IMR-90 (cell line): ENCODE data around the gene CAGE1. TPM values are rescaled to one million over a fixed set of nuclear protein-coding genes. Genes with fewer than 3 reads are reported as not detected.
A peak's percentile ranks its signal among the peaks of the same experiment; 100 is the strongest.

Experiments used
- ATAC-seq: fragments of 200-7000 bp; cut with Tn5 transposase; 2 replicates; pipeline ENCODE4 v1.9.1; 2020; ENCODE audit warnings: low read depth, mild to moderate bottlenecking, moderate library complexity
- BruUV-seq: library from RNA; stranded (reverse); fragments of 400-500 nt; replicated peaks from 2 replicates; lab custom pipeline; 2021; lab: Mats Ljungman, UMichigan
- CTCF ChIA-PET: fragments of 300-600 bp; formaldehyde crosslinking; extraction: SDS; loops from one replicate; lab custom pipeline; 2021; ENCODE audit warnings: antibody characterized with exemption; lab: Yijun Ruan, JAX
- POLR2A ChIA-PET: fragments of 300-600 bp; sonication (Branson Sonifier 250); formaldehyde crosslinking; loops from one replicate; lab custom pipeline; 2022; ENCODE audit warnings: antibody characterized with exemption; ENCODE audit not compliant: unreplicated experiment; lab: Charles Lee
- DNase-seq: peaks from one replicate; pipeline ENCODE4 v3.0.0; 2013
- H2AFZ ChIP-seq: replicated peaks from 2 replicates; pipeline ENCODE3; 2013; ENCODE audit warnings: low read length, mild to moderate bottlenecking; ENCODE audit not compliant: poor library complexity
- H2AK5ac ChIP-seq: 2 replicates; pipeline ENCODE4 v1.6.1; 2013; ENCODE audit warnings: low read depth, low read length, inconsistent platforms
- H2AK9ac ChIP-seq: replicated peaks from 2 replicates; pipeline ENCODE3; 2013; ENCODE audit warnings: mild to moderate bottlenecking, low read depth, low read length, moderate library complexity; ENCODE audit not compliant: poor library complexity
- H2BK120ac ChIP-seq: 2 replicates; pipeline ENCODE4 v1.6.1; 2013; ENCODE audit warnings: low read depth, low read length, inconsistent platforms
- H2BK15ac ChIP-seq: 3 replicates; pipeline ENCODE4 v1.6.1; 2013; ENCODE audit warnings: low read depth, low read length, inconsistent platforms
- H2BK20ac ChIP-seq: 2 replicates; pipeline ENCODE4 v1.6.1; 2013; ENCODE audit warnings: low read depth, mild to moderate bottlenecking, inconsistent platforms, low read length, moderate library complexity
- H2BK5ac ChIP-seq: 2 replicates; pipeline ENCODE4 v1.6.1; 2013; ENCODE audit warnings: mild to moderate bottlenecking, low read depth, low read length, inconsistent platforms; ENCODE audit not compliant: poor library complexity, severe bottlenecking
- H3K14ac ChIP-seq: replicated peaks from 2 replicates; pipeline ENCODE4 v1.6.1; 2013; ENCODE audit warnings: low read depth, low read length, inconsistent platforms
- H3K18ac ChIP-seq: 2 replicates; pipeline ENCODE4 v1.6.1; 2013; ENCODE audit warnings: low read depth, low read length, control low read depth
- H3K23ac ChIP-seq: 2 replicates; pipeline ENCODE4 v1.6.1; 2013; ENCODE audit warnings: low read depth, low read length, inconsistent platforms
- H3K27ac ChIP-seq: 2 replicates; pipeline ENCODE4 v1.5.1; 2013; ENCODE audit warnings: mild to moderate bottlenecking, control low read depth, low read length; ENCODE audit not compliant: insufficient read depth
- H3K27me3 ChIP-seq: 2 replicates; pipeline ENCODE4 v1.6.1; 2013; ENCODE audit warnings: low read length; ENCODE audit not compliant: control insufficient read depth, insufficient read depth
- H3K36me3 ChIP-seq: 2 replicates; pipeline ENCODE4 v1.6.1; 2013; ENCODE audit warnings: low read length, mixed read lengths; ENCODE audit not compliant: control insufficient read depth, insufficient read depth
- H3K4ac ChIP-seq: 2 replicates; pipeline ENCODE4 v1.6.1; 2013; ENCODE audit warnings: low read depth, low read length, inconsistent platforms
- H3K4me1 ChIP-seq: 2 replicates; pipeline ENCODE4 v1.6.1; 2013; ENCODE audit warnings: low read length, mixed read lengths; ENCODE audit not compliant: control insufficient read depth, insufficient read depth
- H3K4me2 ChIP-seq: 2 replicates; pipeline ENCODE4 v1.6.1; 2013; ENCODE audit warnings: low read depth, mild to moderate bottlenecking, control low read depth, low read length, moderate library complexity
- H3K4me3 ChIP-seq: 2 replicates; pipeline ENCODE4 v1.5.1; 2013; ENCODE audit warnings: low read depth, mild to moderate bottlenecking, control low read depth, low read length, moderate library complexity; ENCODE audit not compliant: insufficient read depth
- H3K56ac ChIP-seq: 2 replicates; pipeline ENCODE4 v1.6.1; 2013; ENCODE audit warnings: low read length, inconsistent platforms; ENCODE audit not compliant: insufficient read depth; ENCODE audit errors: extremely low read depth
- H3K79me1 ChIP-seq, 2 experiments: 2 replicates each; pipeline ENCODE4 v1.6.1; 2013; ENCODE audit warnings: low read length in 2 of 2, inconsistent platforms in 1 of 2, low read depth in 1 of 2
- H3K9ac ChIP-seq: 2 replicates; pipeline ENCODE4 v1.6.1; 2013; ENCODE audit warnings: low read depth, low read length, control low read depth
- H3K9me1 ChIP-seq: 2 replicates; pipeline ENCODE4 v1.6.1; 2013; ENCODE audit warnings: low read length, inconsistent platforms; ENCODE audit not compliant: insufficient read depth
- H3K9me3 ChIP-seq: 2 replicates; pipeline ENCODE4 v1.6.1; 2013; ENCODE audit warnings: low read length; ENCODE audit not compliant: control insufficient read depth, insufficient read depth
- H4K20me1 ChIP-seq: 2 replicates; pipeline ENCODE4 v1.6.1; 2013; ENCODE audit warnings: low read length, inconsistent platforms; ENCODE audit not compliant: insufficient read depth
- H4K5ac ChIP-seq: 2 replicates; pipeline ENCODE4 v1.6.1; 2013; ENCODE audit warnings: mild to moderate bottlenecking, low read depth, low read length, control low read depth
- H4K8ac ChIP-seq, 2 experiments: 2 replicates each; pipeline ENCODE4 v1.6.1; 2013; ENCODE audit warnings: low read depth in 2 of 2, low read length in 2 of 2, control low read depth in 1 of 2, inconsistent platforms in 1 of 2
- H4K91ac ChIP-seq: 2 replicates; pipeline ENCODE4 v1.6.1; 2013; ENCODE audit warnings: low read depth, low read length, inconsistent platforms; ENCODE audit not compliant: insufficient read depth
- BHLHE40 ChIP-seq: fragments of 150-350 bp; IDR thresholded peaks from 2 replicates; pipeline ENCODE4 v1.6.1; 2016; ENCODE audit warnings: mild to moderate bottlenecking, low read depth, low read length
- CEBPB ChIP-seq: IDR thresholded peaks from 2 replicates; pipeline ENCODE4 v1.6.1; 2012; ENCODE audit warnings: low read depth, low read length, improper control_type of control experiment
- CHD1 ChIP-seq: IDR thresholded peaks from 2 replicates; pipeline ENCODE4 v1.6.1; 2012; ENCODE audit warnings: low read depth, low read length, improper control_type of control experiment
- ELK1 ChIP-seq: fragments of 150-350 bp; IDR thresholded peaks from 2 replicates; pipeline ENCODE4 v1.6.1; 2016; ENCODE audit warnings: low read depth, mild to moderate bottlenecking, low read length, moderate library complexity, borderline replicate concordance
- FOS ChIP-seq: fragments of 150-350 bp; IDR thresholded peaks from 2 replicates; pipeline ENCODE4 v1.6.1; 2016; ENCODE audit warnings: low read depth, low read length
- MAZ ChIP-seq: IDR thresholded peaks from 2 replicates; pipeline ENCODE4 v1.6.1; 2012; ENCODE audit warnings: low read depth, mild to moderate bottlenecking, low read length, improper control_type of control experiment, moderate library complexity, borderline replicate concordance
- MXI1 ChIP-seq: IDR thresholded peaks from 2 replicates; pipeline ENCODE4 v1.6.1; 2012; ENCODE audit warnings: low read depth, mild to moderate bottlenecking, low read length, moderate library complexity, borderline replicate concordance
- NFE2L2 ChIP-seq: fragments of 150-350 bp; IDR thresholded peaks from 2 replicates; pipeline ENCODE4 v1.6.1; 2016; ENCODE audit warnings: low read depth, mild to moderate bottlenecking, low read length
- POLR2A ChIP-seq: IDR thresholded peaks from 2 replicates; pipeline ENCODE4 v1.6.1; 2012; ENCODE audit warnings: mild to moderate bottlenecking, low read depth, low read length
- RAD21 ChIP-seq: IDR thresholded peaks from 2 replicates; pipeline ENCODE4 v1.6.1; 2012; ENCODE audit warnings: low read length, improper control_type of control experiment
- USF2 ChIP-seq: fragments of 150-350 bp; IDR thresholded peaks from 2 replicates; pipeline ENCODE4 v1.6.1; 2017; ENCODE audit warnings: mild to moderate bottlenecking, antibody characterized with exemption, low read length, low read depth
- WGBS, 2 experiments: methylation state at CpG; one replicate each; pipeline versions ENCODE4 v1.1.5 to v1.1.7; 2013; ENCODE audit warnings: missing lambda C conversion rate in 2 of 2; ENCODE audit not compliant: insufficient read length in 1 of 2; ENCODE audit errors: extremely low coverage in 2 of 2; 5-methylcytosine and 5-hydroxymethylcytosine counted together
- dilution Hi-C: fragments of 300-500 bp; cut with HindIII; formaldehyde crosslinking; loops from one replicate; pipeline ENCODE4 v1.14.3; 2018; ENCODE audit warnings: low sequenced_read_pairs; ENCODE audit not compliant: unreplicated experiment
- in situ Hi-C: fragments of 300-500 bp; cut with MboI; formaldehyde crosslinking; loops from 3 replicates; pipeline ENCODE4 v1.14.3; 2019; ENCODE audit warnings: low sequenced_read_pairs, inconsistent platforms, mixed read lengths
- intact Hi-C: fragments of 100-400 bp; cut with micrococcal nuclease; formaldehyde crosslinking; loops from 2 replicates; pipeline ENCODE4 v1.10.0; 2022
- polyA plus RNA-seq, 3 experiments: library from polyadenylated mRNA; depleted of rRNA; stranded (reverse); fragments of >200 nt; gene quantifications; 2 replicates each; pipeline ENCODE4 v1.2.3, GENCODE V29; 2012; ENCODE audit warnings: low replicate concordance in 1 of 3
- total RNA-seq: library from RNA; depleted of rRNA; stranded (reverse); fragments of >200 nt; gene quantifications from 2 replicates; pipeline ENCODE4 v1.2.3, GENCODE V29; 2012

CAGE1 gene
- total and polyA plus RNA-seq, 2 of the 4 experiments (the other 2 are of a cell fraction) = not detected

- TF ChIP-seq NFE2L2 = no peak
- no peak for TF ChIP-seq FOS
Measured at GRCh38 chr6:7313505-7314165, 75.9 kb downstream of the CAGE1 start (continued).

GRCh38 chr6:7312616-7313504 is 76.7 kb downstream of the CAGE1 start, which contains the start of gene SSR1:
SSR1 (minus strand) TSS chr6:7313199; CDS start chr6:7313120, 79 bp downstream.
- Histone ChIP-seq H3K4me2 (peak within 1 kb of the TSS; percentile 91), H2BK120ac (peak within 1 kb of the TSS; percentile 78; the same call in 1 of the 2 replicates), H2BK15ac (peak within 1 kb of the TSS; percentile 16; the same call in 1 of the 3 replicates), H3K14ac (peak within 1 kb of the TSS; percentile 98), H3K4me1 (peaks cover 3% of the 10 kb centered on the region), H3K36me3 (peaks cover 8% of the 10 kb centered on the region), H3K9me1 (no peaks in the 10 kb centered on the region), H2AK5ac (peak within 1 kb of the TSS; percentile 96), H2BK20ac (peak within 1 kb of the TSS; percentile 47), H2AK9ac (peak within 1 kb of the TSS; percentile 94), H3K27ac (peak within 1 kb of the TSS; percentile 95), H4K91ac (peak within 1 kb of the TSS; percentile 91), H3K9ac (peak within 1 kb of the TSS; percentile 96), H3K27me3 (no peaks in the 10 kb centered on the region), H3K79me1 (peaks cover 4 to 19% of the 10 kb centered on the region in 2 experiments; a peak in 3 of 4 replicates), H4K5ac (peak within 1 kb of the TSS; percentile 94), H2BK5ac (peak within 1 kb of the TSS; percentile 91), H2AFZ (peak within 1 kb of the TSS; percentile 87), H3K4me3 (peak within 1 kb of the TSS; percentile 84), H3K56ac (peak within 1 kb of the TSS; percentile 95), H4K20me1 (peaks cover 5% of the 10 kb centered on the region; the same call in 1 of the 2 replicates), H4K8ac (peak within 1 kb of the TSS; percentile 91 to 100), H3K23ac (peak within 1 kb of the TSS; percentile 98), H3K9me3 (no peaks in the 10 kb centered on the region), H3K4ac (peak within 1 kb of the TSS; percentile 96), H3K18ac (peak within 1 kb of the TSS; percentile 86)
- intact Hi-C loops = loop anchor here (1.0 to 5.0 kb wide), 3 partner anchors 76 to 279 kb away; partner anchors contain the start of genes CAGE1, DSP, RIOK1 and SNRNP48
- BruUV-seq = no TSS peak
- in situ Hi-C loops = no loop called here
- DNase-seq (peak; percentile 95), ATAC-seq (peak; percentile 99)
- CTCF ChIA-PET = interaction anchor here (1.1 kb wide), 1 partner anchor 112 kb away, joined by 3 read pairs; no protein-coding TSS in a partner anchor
- dilution Hi-C loops = no loop called here
- 0% methylated on average over 32 of the region's 83 CpGs; no CpG with 5 or more reads in 1 of the 2 experiments for WGBS, 2 experiments
- POLR2A ChIA-PET = interaction anchor here (0.6 to 1.4 kb wide), 2 partner anchors 13 to 76 kb away, joined by 3 read pairs; partner anchors contain the start of gene CAGE1
- 0 out of 2 replicates have a peak, but pooled peaks have one; percentile 79 for TF ChIP-seq CHD1
- TF ChIP-seq ELK1 = no peak
- no peak for TF ChIP-seq CEBPB
- peak; percentile 98 for TF ChIP-seq USF2
- peak; percentile 23; the same call in 1 of the 2 replicates for TF ChIP-seq FOS
- peak; percentile 83 for TF ChIP-seq POLR2A
- TF ChIP-seq MAZ = peak; percentile 87
- TF ChIP-seq BHLHE40 = peak; percentile 89
- no peak; the same call in 1 of the 2 replicates for TF ChIP-seq NFE2L2
- TF ChIP-seq MXI1 = peak; percentile 93
- TF ChIP-seq RAD21 = peak; percentile 11; the same call in 1 of the 2 replicates
